GM12892 (cell line): Measurements from ENCODE around the gene AP3B1.

Source experiments
- POLR2A ChIP-seq: IDR thresholded peaks from 2 replicates; pipeline ENCODE4 v1.6.1; 2011; ENCODE audit warnings: low read depth, low read length, control low read depth
- POLR2AphosphoS5 ChIP-seq: IDR thresholded peaks from 2 replicates; pipeline ENCODE4 v1.6.1; 2011; ENCODE audit warnings: low read depth, low read length, control low read depth
- TAF1 ChIP-seq: IDR thresholded peaks from 2 replicates; pipeline ENCODE4 v1.6.1; 2011; ENCODE audit warnings: low read depth, mild to moderate bottlenecking, control low read depth, low read length, borderline replicate concordance

GRCh38 chr5:78293851-78294247 is 649 bp downstream of the AP3B1 start:
- no peak for TF ChIP-seq POLR2A
- TF ChIP-seq TAF1 = no peak
- TF ChIP-seq POLR2AphosphoS5 = no peak
